ENCODE data around the gene NGLY1.

- TF ChIP-seq POLR2A (IDR thresholded peaks at IDR 0.05; ENCODE audit: low read depth) (no peak), CTCF (IDR thresholded peaks at IDR 0.05) (no peak), EP300 (IDR thresholded peaks at IDR 0.05) (no peak), POLR2AphosphoS5 (IDR thresholded peaks at IDR 0.05) (no peak)
Measured at GRCh38 chr3:25677121-25677520, 106.1 kb downstream of the NGLY1 start.
